Calu3 (cell line): Measurements from ENCODE around the gene NLRC5. TPM values are rescaled to one million over a fixed set of nuclear protein-coding genes. Genes with fewer than 3 reads are reported as not detected.
"Not testable (repeated sequence)": the region's sequence is repeated elsewhere in the genome, so short reads cannot be mapped to it uniquely, and the experiment has no call there.

Experiments
- BruUV-seq: library from RNA; stranded (reverse); fragments of 400-500 nt; replicated peaks from 2 replicates; lab custom pipeline; 2021; lab: Mats Ljungman, UMichigan
- CTCF ChIA-PET: fragments of 300-600 bp; sonication (Branson Sonifier 250); formaldehyde crosslinking; loops from one replicate; lab custom pipeline; 2022; ENCODE audit warnings: antibody characterized with exemption; lab: Charles Lee
- DNase-seq: peaks from one replicate; pipeline ENCODE4 v3.0.0; 2022
- H3K27ac Mint-ChIP-seq: one replicate; pipeline ENCODE4 v1.8.0; 2022; ENCODE audit warnings: mixed read lengths; ENCODE audit not compliant: unreplicated experiment
- H3K27me3 Mint-ChIP-seq: one replicate; pipeline ENCODE4 v1.8.0; 2022; ENCODE audit warnings: mixed read lengths; ENCODE audit not compliant: unreplicated experiment
- H3K36me3 Mint-ChIP-seq: one replicate; pipeline ENCODE4 v1.8.0; 2022; ENCODE audit warnings: mild to moderate bottlenecking, moderate library complexity, mixed read lengths; ENCODE audit not compliant: insufficient read depth, unreplicated experiment
- H3K4me1 Mint-ChIP-seq: one replicate; pipeline ENCODE4 v1.8.0; 2022; ENCODE audit warnings: mild to moderate bottlenecking, low read depth, mixed read lengths; ENCODE audit not compliant: unreplicated experiment
- H3K4me3 Mint-ChIP-seq: one replicate; pipeline ENCODE4 v1.8.0; 2022; ENCODE audit warnings: mild to moderate bottlenecking, low read depth, moderate library complexity, mixed read lengths; ENCODE audit not compliant: unreplicated experiment
- H3K9me3 Mint-ChIP-seq: one replicate; pipeline ENCODE4 v1.8.0; 2022; ENCODE audit warnings: low read depth, mixed read lengths; ENCODE audit not compliant: unreplicated experiment
- intact Hi-C: fragments of 100-400 bp; cut with micrococcal nuclease; formaldehyde crosslinking; loops from one replicate; pipeline ENCODE4 v1.10.0; 2022; ENCODE audit not compliant: unreplicated experiment
- total RNA-seq: library from RNA; stranded (reverse); gene quantifications from 2 replicates; pipeline ENCODE4 v1.2.3, GENCODE V29; 2022
- TF ChIP-seq, protein P1 (sequence below): fragments of 200-600 bp; IDR thresholded peaks from one replicate; pipeline ENCODE4 v1.8.0; 2022; ENCODE audit warnings: antibody characterized with exemption; ENCODE audit not compliant: unreplicated experiment

NLRC5 gene
- total RNA-seq, 1 experiment from 2014 or later: 18.0 TPM

DNA sequence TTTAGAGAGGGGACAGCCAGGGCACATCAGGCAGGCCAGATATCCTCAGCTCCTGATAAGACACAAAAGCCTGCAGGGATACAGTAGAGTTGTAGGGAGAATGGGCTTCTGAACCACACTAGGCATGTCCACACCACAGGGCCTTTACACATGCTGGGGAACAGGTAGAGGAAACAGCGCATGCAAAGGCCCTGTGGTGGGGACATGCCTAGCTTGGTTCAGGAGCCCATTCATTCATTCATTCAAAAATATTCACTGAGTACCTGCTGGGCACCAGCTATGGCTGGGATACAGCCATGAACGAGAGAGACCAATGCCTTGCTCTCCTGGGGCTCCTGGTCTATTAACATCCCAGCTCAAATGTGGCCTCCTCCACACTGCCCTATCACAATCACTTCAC, 107.4 kb downstream of the NLRC5 start:
- DNase-seq: no peak
- peaks cover under 1% of the 10 kb centered on the region for H3K27me3 Mint-ChIP-seq
- H3K4me3 Mint-ChIP-seq: no peak overlapping the region
- TF ChIP-seq, protein P1, sequence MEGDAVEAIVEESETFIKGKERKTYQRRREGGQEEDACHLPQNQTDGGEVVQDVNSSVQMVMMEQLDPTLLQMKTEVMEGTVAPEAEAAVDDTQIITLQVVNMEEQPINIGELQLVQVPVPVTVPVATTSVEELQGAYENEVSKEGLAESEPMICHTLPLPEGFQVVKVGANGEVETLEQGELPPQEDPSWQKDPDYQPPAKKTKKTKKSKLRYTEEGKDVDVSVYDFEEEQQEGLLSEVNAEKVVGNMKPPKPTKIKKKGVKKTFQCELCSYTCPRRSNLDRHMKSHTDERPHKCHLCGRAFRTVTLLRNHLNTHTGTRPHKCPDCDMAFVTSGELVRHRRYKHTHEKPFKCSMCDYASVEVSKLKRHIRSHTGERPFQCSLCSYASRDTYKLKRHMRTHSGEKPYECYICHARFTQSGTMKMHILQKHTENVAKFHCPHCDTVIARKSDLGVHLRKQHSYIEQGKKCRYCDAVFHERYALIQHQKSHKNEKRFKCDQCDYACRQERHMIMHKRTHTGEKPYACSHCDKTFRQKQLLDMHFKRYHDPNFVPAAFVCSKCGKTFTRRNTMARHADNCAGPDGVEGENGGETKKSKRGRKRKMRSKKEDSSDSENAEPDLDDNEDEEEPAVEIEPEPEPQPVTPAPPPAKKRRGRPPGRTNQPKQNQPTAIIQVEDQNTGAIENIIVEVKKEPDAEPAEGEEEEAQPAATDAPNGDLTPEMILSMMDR: no peak
- H3K9me3 Mint-ChIP-seq: no peaks in the 10 kb centered on the region
- intact Hi-C loops: no loop called here
- H3K36me3 Mint-ChIP-seq: peaks cover 9% of the 10 kb centered on the region
- no peak overlapping the region for H3K27ac Mint-ChIP-seq
- H3K4me1 Mint-ChIP-seq: peaks cover 11% of the 10 kb centered on the region
- no TSS peak for BruUV-seq
- CTCF ChIA-PET: no interaction called here

DNA sequence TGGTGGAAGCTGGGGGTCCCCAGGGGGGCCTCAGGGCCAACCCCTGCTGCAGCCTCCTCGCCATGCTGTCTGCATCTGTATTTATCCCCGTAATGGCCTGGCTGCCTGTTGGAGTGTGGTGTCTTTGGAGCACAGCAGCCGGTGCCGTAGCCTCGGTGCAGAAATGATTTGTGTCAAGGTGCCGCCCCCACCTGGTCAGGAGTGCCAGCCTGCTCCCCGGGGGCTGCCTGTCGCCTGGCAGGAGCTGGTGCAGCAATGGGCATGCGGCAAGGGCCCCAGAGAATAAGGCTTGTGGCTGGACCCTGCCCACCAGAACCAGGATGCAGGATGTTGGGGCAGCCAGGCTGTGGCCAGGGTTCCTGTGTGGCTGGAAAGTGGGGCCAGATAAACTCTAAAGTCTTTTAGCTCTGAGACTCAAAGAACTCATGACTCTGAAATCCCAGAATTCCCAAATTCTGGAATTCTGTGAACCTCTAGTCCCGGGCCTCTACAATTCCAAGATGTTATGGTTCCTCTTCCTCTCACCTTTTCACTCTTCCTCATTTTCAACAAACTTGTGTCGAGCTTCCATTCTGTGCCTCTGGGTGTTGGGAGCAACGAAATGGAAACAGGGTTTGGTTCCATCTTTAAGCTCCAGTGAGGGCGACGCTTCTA, 109.0 kb downstream of the NLRC5 start:
- CTCF ChIA-PET: interaction anchor here (0.6 to 0.8 kb wide), 3 partner anchors 94 to 211 kb away, joined by 3 to 5 read pairs (median 3); no protein-coding TSS in a partner anchor
- Mint-ChIP-seq H3K27ac (no peak overlapping the region), H3K4me3 (no peak overlapping the region), H3K4me1 (peaks cover 10% of the 10 kb centered on the region), H3K9me3 (no peaks in the 10 kb centered on the region), H3K27me3 (no peaks in the 10 kb centered on the region), H3K36me3 (peaks cover 5% of the 10 kb centered on the region)
- intact Hi-C loops: no loop called here
- no TSS peak for BruUV-seq
- TF ChIP-seq, protein P1: no peak
- DNase-seq: no peak

DNA sequence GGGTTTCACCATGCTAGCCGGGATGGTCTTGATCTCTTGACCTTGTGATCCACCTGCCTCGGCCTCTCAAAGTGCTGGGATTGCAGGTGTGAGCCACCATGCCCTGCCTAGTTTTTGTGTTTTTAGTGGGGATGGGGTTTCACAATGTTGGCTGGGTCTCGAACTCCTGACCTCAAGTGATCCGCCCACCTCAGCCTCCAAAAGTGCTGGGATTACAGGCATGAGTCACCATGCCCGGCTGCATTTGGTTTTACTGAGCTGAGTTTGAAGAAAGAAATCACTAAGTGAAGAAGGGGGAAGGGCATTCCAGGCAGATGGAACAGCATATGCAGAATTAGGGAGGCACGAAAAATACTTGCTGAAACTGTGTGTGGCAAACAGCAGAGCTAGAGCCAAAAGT, 110.6 kb downstream of the NLRC5 start:
- H3K4me3 Mint-ChIP-seq, intact Hi-C loops, H3K4me1 Mint-ChIP-seq, H3K36me3 Mint-ChIP-seq, H3K27ac Mint-ChIP-seq, H3K9me3 Mint-ChIP-seq, BruUV-seq, DNase-seq, CTCF ChIA-PET, H3K27me3 Mint-ChIP-seq: not testable (repeated sequence)

DNA sequence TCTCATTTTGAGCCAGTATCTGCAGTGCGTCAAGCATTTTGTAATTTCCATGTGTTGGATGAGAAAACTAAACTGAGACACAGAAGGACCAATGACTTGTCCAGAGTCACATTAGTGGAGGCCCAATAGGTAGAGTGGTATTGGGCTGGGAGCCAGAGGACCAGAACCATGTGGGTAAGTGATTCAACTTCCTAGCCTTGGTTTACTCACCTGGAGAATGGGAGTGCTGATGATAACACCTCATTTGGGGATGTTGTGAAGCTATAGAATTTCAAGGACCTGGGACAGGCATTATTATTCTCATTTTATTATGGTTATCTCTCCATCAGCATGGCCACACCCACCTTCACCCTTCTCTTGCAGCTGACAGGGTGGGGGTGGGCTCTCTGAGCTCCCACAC, 111.1 kb downstream of the NLRC5 start:
- Mint-ChIP-seq H3K4me3 (no peak overlapping the region), H3K36me3 (no peaks in the 10 kb centered on the region), H3K9me3 (no peaks in the 10 kb centered on the region), H3K27me3 (no peaks in the 10 kb centered on the region), H3K4me1 (peaks cover 10% of the 10 kb centered on the region), H3K27ac (no peak overlapping the region)
- intact Hi-C loops: no loop called here
- CTCF ChIA-PET: interaction anchor here (1.9 kb wide), 1 partner anchor 8 kb away, joined by 5 read pairs; the partner anchor contains the start of gene CPNE2
- DNase-seq: no peak
- BruUV-seq: no TSS peak
- TF ChIP-seq, protein P1: no peak
